A549 (cell line): ENCODE measurements around the gene ANKRD34A.

ENCODE experiments used
- CTCF ChIP-seq: fragments of >200 bp; sonication (Bioruptor Twin); formaldehyde crosslinking; IDR thresholded peaks from 3 replicates; pipeline ENCODE4 v1.5.1; 2016
- KDM5A ChIP-seq: fragments of 200-600 bp; sonication (generic); IDR thresholded peaks from 2 replicates; pipeline ENCODE4 v1.6.1; 2016; ENCODE audit warnings: antibody characterized with exemption, mild to moderate bottlenecking
- MAZ ChIP-seq: fragments of 150-350 bp; IDR thresholded peaks from 2 replicates; pipeline ENCODE4 v1.6.1; 2014; ENCODE audit warnings: antibody characterized with exemption, low read depth, low read length, borderline replicate concordance
- PHF8 ChIP-seq: fragments of 200-600 bp; sonication (generic); IDR thresholded peaks from 2 replicates; pipeline ENCODE4 v1.6.1; 2016; ENCODE audit warnings: low read depth, mild to moderate bottlenecking, antibody characterized with exemption, moderate library complexity, borderline replicate concordance
- POLR2A ChIP-seq: IDR thresholded peaks from 2 replicates; pipeline ENCODE4 v1.6.1; 2012; ENCODE audit warnings: mild to moderate bottlenecking, low read length
- RAD21 ChIP-seq, 2 experiments: fragments of >200 bp in 1 of 2; sonication (Bioruptor Twin) in 1 of 2; formaldehyde crosslinking in 1 of 2; IDR thresholded peaks in 1 of 2; conservative IDR thresholded peaks in 1 of 2; 2 replicates in 1 of 2; 3 replicates in 1 of 2; pipeline ENCODE4 v1.6.1; 2012 to 2018; ENCODE audit warnings: inconsistent platforms in 1 of 2
- REST ChIP-seq: fragments of 200-600 bp; sonication (generic); IDR thresholded peaks from 2 replicates; pipeline ENCODE4 v1.6.1; 2016; ENCODE audit warnings: antibody characterized with exemption, mild to moderate bottlenecking, moderate library complexity
- RFX5 ChIP-seq: fragments of 450-650 bp; IDR thresholded peaks from 2 replicates; pipeline ENCODE4 v1.7.1; 2014; ENCODE audit warnings: antibody characterized with exemption, mild to moderate bottlenecking, moderate library complexity
- RNF2 ChIP-seq: fragments of 200-600 bp; sonication (generic); IDR thresholded peaks from 2 replicates; pipeline ENCODE4 v1.6.1; 2016; ENCODE audit warnings: low read depth, mild to moderate bottlenecking, antibody characterized with exemption, moderate library complexity, borderline replicate concordance
- USF2 ChIP-seq: fragments of 450-650 bp; IDR thresholded peaks from 2 replicates; pipeline ENCODE4 v1.6.1; 2014; ENCODE audit warnings: antibody characterized with exemption
- ZC3H11A ChIP-seq: fragments of 450-650 bp; IDR thresholded peaks from 2 replicates; pipeline ENCODE4 v1.6.1; 2014; ENCODE audit warnings: antibody characterized with exemption, mild to moderate bottlenecking
- ZFP36 ChIP-seq: fragments of 450-650 bp; IDR thresholded peaks from 2 replicates; pipeline ENCODE4 v1.6.1; 2014; ENCODE audit warnings: borderline replicate concordance; ENCODE audit not compliant: partially characterized antibody
- TF ChIP-seq, protein P1 (sequence below): fragments of 250-450 bp; sonication (Bioruptor Pico); IDR thresholded peaks from 2 replicates; pipeline ENCODE4 v1.5.0; 2020; ENCODE audit warnings: low read depth, mild to moderate bottlenecking, moderate library complexity
- TF ChIP-seq, protein P2 (sequence below): IDR thresholded peaks from 2 replicates; pipeline ENCODE4 v1.6.1; 2012

DNA sequence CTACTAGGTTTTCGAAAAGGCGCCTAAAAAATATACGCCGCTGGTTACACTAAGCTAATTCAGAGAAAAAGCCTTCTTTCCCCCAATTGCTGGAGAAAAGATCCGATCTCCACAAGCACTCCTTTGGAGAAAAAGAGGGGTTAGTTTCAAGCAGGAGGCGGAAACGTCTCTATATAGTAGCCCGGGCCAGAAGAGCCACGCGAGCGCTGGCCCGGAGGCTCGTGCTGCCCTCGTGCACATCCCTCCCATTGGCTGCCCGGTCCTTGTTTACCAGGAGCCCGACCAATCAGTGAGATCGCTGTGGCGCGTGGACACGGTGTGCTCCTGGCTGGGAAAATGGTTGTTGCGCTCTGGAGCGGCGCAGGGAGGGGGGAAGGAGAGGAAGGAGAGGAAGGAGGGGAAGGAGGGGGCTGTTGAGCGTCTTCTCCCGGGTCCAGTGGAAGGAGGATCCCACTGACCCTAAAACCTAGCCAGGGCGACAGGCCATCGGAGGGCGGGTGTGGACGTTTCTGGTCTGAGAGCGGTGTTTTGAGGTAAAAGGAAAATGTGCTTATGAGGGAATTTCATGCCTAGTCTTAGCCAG is 32.1 kb upstream of the ANKRD34A start, which contains the start of gene TXNIP:
- TF ChIP-seq ZFP36 (no peak), CTCF (no peak), RFX5 (no peak), PHF8 (peak; percentile 29; the same call in 1 of the 2 replicates), POLR2A (no peak), RNF2 (no peak; the same call in 1 of the 2 replicates), RAD21 (conservative IDR thresholded peaks at IDR 0.05 in 1 of 2, IDR thresholded peaks at IDR 0.05 in 1 of 2) (no peak), REST (no peak), MAZ (no peak), ZC3H11A (no peak), USF2 (peak; percentile 68; the same call in 1 of the 2 replicates), KDM5A (no peak)
- TF ChIP-seq, protein P1, sequence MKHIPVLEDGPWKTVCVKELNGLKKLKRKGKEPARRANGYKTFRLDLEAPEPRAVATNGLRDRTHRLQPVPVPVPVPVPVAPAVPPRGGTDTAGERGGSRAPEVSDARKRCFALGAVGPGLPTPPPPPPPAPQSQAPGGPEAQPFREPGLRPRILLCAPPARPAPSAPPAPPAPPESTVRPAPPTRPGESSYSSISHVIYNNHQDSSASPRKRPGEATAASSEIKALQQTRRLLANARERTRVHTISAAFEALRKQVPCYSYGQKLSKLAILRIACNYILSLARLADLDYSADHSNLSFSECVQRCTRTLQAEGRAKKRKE (CRISPR knock-in tag) = no peak
- TF ChIP-seq, protein P2, sequence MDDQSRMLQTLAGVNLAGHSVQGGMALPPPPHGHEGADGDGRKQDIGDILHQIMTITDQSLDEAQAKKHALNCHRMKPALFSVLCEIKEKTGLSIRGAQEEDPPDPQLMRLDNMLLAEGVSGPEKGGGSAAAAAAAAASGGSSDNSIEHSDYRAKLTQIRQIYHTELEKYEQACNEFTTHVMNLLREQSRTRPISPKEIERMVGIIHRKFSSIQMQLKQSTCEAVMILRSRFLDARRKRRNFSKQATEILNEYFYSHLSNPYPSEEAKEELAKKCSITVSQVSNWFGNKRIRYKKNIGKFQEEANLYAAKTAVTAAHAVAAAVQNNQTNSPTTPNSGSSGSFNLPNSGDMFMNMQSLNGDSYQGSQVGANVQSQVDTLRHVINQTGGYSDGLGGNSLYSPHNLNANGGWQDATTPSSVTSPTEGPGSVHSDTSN = no peak
